Activated T-cell treated with anti-CD3 and anti-CD28 coated beads, Interleukin-2, amount 50 U/mL, for 4 hours (primary cell): ENCODE measurements around the gene TSNAX. TPM values are rescaled to one million over a fixed set of nuclear protein-coding genes. Genes with fewer than 3 reads are reported as not detected.
"Not testable (repeated sequence)": the region's sequence is repeated elsewhere in the genome, so short reads cannot be mapped to it uniquely, and the experiment has no call there.

Experiments
- ATAC-seq, 2 donors: fragments of 200-7000 bp; cut with Tn5 transposase; one replicate each; pipeline ENCODE4 v1.10.0; 2021
- DNase-seq: peaks from one replicate; pipeline ENCODE4 v3.0.0-alpha.2; 2020
- H3K27me3 Mint-ChIP-seq: one replicate; pipeline ENCODE4 v1.8.0; 2021; ENCODE audit warnings: low read depth, mixed read lengths
- H3K36me3 Mint-ChIP-seq: one replicate; pipeline ENCODE4 v1.8.0; 2022; ENCODE audit warnings: mixed read lengths; ENCODE audit not compliant: insufficient read depth
- H3K4me1 Mint-ChIP-seq: one replicate; pipeline ENCODE4 v1.8.0; 2021; ENCODE audit warnings: low read depth, mixed read lengths
- H3K4me3 Mint-ChIP-seq: one replicate; pipeline ENCODE4 v1.8.0; 2021; ENCODE audit warnings: mild to moderate bottlenecking, moderate library complexity, mixed read lengths
- H3K9me3 Mint-ChIP-seq: one replicate; pipeline ENCODE4 v1.8.0; 2021; ENCODE audit warnings: mixed read lengths
- total RNA-seq, 3 donors: library from RNA; stranded (reverse); gene quantifications; one replicate each; pipeline ENCODE4 v1.2.1, GENCODE V29; 2021

Gene TSNAX
- total RNA-seq, 3 donors from 2014 or later = 40.6 to 43.3 (median 43.1) TPM

DNA sequence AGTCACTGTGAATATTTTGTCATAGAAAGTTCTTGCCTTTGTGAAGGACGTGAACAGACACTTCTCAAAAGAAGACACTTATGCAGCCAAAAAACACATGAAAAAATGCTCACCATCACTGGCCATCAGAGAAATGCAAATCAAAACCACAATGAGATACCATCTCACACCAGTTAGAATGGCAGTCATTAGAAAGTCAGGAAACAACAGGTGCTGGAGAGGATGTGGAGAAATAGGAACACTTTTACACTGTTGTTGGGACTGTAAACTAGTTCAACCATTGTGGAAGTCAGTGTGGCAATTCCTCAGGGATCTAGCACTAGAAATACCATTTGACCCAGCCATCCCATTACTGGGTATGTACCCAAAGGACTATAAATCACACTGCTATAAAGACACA, 64.8 kb downstream of the TSNAX start:
- H3K9me3 Mint-ChIP-seq, H3K27me3 Mint-ChIP-seq, H3K36me3 Mint-ChIP-seq, H3K4me1 Mint-ChIP-seq, ATAC-seq, H3K4me3 Mint-ChIP-seq, DNase-seq: not testable (repeated sequence)

- ATAC-seq (no peak), DNase-seq (no peak)
- Mint-ChIP-seq H3K9me3 (no peaks in the 10 kb centered on the region), H3K4me3 (no peak overlapping the region), H3K36me3 (no peaks in the 10 kb centered on the region), H3K27me3 (no peaks in the 10 kb centered on the region), H3K4me1 (peaks cover 6% of the 10 kb centered on the region)
These were observed 65.7 kb downstream of the TSNAX start for GRCh38 chr1:231594123-231594522.

DNA sequence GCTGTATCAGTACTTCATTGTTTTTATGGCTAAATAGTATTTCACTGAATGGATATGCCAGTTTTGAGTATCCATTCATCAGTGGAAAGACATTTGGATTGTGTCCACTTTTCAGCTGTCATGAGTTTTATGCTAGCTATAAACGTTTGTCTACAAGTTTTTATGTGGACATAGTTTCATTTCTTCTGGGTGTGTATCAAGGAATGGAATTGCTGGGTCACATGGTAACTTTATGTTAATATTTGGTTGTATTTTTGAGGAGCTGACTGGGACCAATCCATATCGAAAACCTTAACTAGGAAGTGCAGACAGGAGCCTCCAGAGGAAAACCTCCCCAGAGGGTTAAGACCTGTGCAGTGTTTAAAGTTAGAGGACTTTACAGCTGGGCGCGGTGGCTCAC, 66.3 kb downstream of the TSNAX start:
- Mint-ChIP-seq H3K27me3 (no peaks in the 10 kb centered on the region), H3K4me3 (no peak overlapping the region), H3K4me1 (peaks cover 6% of the 10 kb centered on the region), H3K36me3 (no peaks in the 10 kb centered on the region), H3K9me3 (no peaks in the 10 kb centered on the region)
- no peak for ATAC-seq
- no peak for DNase-seq

DNA sequence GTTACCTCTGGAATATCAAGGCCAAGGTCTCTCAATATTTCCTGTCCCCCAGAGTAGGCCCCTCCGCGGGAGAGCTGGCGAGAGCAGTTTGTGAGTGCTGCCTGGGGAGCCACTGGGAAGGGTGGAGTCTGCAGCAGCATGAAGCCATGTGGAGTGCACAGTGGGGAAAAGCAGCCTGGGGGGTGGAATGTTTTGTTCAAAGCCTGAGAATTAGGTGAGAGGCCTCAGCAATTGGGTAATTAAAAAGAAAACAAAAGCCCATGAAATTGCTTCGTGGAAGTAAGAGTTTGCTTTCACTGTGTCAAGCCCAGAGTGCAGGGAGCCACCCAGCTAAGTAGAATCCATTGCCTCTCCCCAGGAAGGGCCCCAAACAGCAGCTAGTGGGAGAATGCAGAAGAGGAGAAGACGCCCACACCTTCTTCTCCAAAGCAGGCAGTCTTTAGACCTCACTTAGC, 67.9 kb downstream of the TSNAX start:
- no peaks in the 10 kb centered on the region for H3K4me1 Mint-ChIP-seq
- no peak for DNase-seq
- H3K9me3 Mint-ChIP-seq = no peaks in the 10 kb centered on the region
- H3K27me3 Mint-ChIP-seq = no peaks in the 10 kb centered on the region
- H3K36me3 Mint-ChIP-seq = no peaks in the 10 kb centered on the region
- ATAC-seq = no peak
- no peak overlapping the region for H3K4me3 Mint-ChIP-seq

GRCh38 chr1:231597971-231598370, 69.5 kb downstream of the TSNAX start:
- H3K27me3 Mint-ChIP-seq = no peaks in the 10 kb centered on the region
- H3K9me3 Mint-ChIP-seq = no peaks in the 10 kb centered on the region
- no peaks in the 10 kb centered on the region for H3K4me1 Mint-ChIP-seq
- H3K36me3 Mint-ChIP-seq = no peaks in the 10 kb centered on the region
- ATAC-seq = no peak
- H3K4me3 Mint-ChIP-seq = no peak overlapping the region
- no peak for DNase-seq

GRCh38 chr1:231600458-231600976, 72.0 kb downstream of the TSNAX start:
- Mint-ChIP-seq H3K9me3 (no peaks in the 10 kb centered on the region), H3K4me1 (peaks cover 6% of the 10 kb centered on the region), H3K36me3 (no peaks in the 10 kb centered on the region), H3K4me3 (no peak overlapping the region), H3K27me3 (no peaks in the 10 kb centered on the region)
- ATAC-seq = no peak
- DNase-seq = no peak

- ATAC-seq = no peak
- H3K36me3 Mint-ChIP-seq = no peaks in the 10 kb centered on the region
- no peak for DNase-seq
- no peak overlapping the region for H3K4me3 Mint-ChIP-seq
- no peaks in the 10 kb centered on the region for H3K27me3 Mint-ChIP-seq
- H3K9me3 Mint-ChIP-seq = no peaks in the 10 kb centered on the region
- H3K4me1 Mint-ChIP-seq = peaks cover 6% of the 10 kb centered on the region
These were observed 73.6 kb downstream of the TSNAX start for GRCh38 chr1:231601824-231602672.

DNA sequence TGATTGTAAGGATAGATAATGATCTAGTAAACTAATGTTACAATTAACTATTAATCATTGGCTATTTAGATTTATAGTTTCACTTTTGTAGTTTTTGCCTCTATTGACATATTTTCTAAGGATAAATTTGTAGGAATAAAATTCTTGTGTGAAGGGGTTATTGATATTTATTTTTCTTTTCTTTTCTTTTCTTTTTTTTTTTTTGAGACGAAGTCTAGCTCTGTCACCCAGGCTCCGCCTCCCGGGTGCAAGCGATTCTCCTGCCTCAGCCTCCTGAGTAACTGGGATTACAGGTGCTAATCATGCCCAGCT, 74.2 kb downstream of the TSNAX start:
- no peaks in the 10 kb centered on the region for H3K9me3 Mint-ChIP-seq
- H3K4me1 Mint-ChIP-seq = peaks cover 6% of the 10 kb centered on the region
- no peaks in the 10 kb centered on the region for H3K36me3 Mint-ChIP-seq
- H3K4me3 Mint-ChIP-seq = no peak overlapping the region
- no peaks in the 10 kb centered on the region for H3K27me3 Mint-ChIP-seq
- DNase-seq = no peak
- no peak for ATAC-seq

DNA sequence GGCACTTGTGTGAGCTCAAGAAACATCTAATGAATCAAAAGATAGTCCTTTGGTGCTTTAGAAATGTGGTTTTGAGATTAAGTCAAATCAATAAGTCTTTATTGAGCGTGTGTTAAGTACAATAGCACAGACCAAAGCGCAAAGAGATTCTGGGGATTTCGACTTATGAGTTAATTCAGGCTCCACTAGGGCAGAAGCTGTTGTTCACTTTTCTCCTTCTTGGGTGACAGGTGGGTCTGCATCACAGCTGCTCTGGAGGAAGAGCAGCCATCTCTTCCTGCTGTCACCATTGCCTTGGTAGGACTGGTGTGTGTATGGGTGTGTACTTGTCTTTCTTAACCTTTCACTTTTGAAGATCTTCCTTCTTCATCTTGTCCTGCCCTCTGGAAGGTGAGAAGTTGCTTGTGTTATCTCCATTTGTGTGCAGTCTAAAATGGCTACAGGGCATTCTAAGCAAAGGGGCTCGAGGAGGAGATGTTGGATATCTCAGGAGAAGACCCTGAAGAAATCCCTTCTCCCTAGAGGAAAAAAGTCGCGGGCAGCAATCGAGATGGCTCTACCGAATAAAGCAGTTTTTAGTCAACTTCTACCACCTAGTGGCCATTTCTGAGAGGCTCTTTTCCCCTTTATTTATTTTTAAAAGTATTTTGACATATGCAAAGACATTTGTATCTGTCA, 75.3 kb downstream of the TSNAX start:
- peak overlapping the region; percentile 89 for H3K4me3 Mint-ChIP-seq
- peaks cover 1% of the 10 kb centered on the region for H3K27me3 Mint-ChIP-seq
- H3K4me1 Mint-ChIP-seq = peaks cover 6% of the 10 kb centered on the region
- H3K9me3 Mint-ChIP-seq = no peaks in the 10 kb centered on the region
- no peak for DNase-seq
- no peaks in the 10 kb centered on the region for H3K36me3 Mint-ChIP-seq
- peak; percentile 75 to 77 for ATAC-seq

- Mint-ChIP-seq H3K36me3 (no peaks in the 10 kb centered on the region), H3K4me1 (peaks cover 6% of the 10 kb centered on the region), H3K9me3 (no peaks in the 10 kb centered on the region), H3K4me3 (peak overlapping the region; percentile 89), H3K27me3 (peaks cover 1% of the 10 kb centered on the region)
- DNase-seq (no peak), ATAC-seq (no peak)
These were observed 75.8 kb downstream of the TSNAX start for GRCh38 chr1:231604276-231604621.

GRCh38 chr1:231605149-231606100, 77.0 kb downstream of the TSNAX start:
- DNase-seq (no peak), ATAC-seq (no peak)
- peaks cover 8% of the 10 kb centered on the region for H3K4me1 Mint-ChIP-seq
- H3K36me3 Mint-ChIP-seq = no peaks in the 10 kb centered on the region
- peaks cover 3% of the 10 kb centered on the region for H3K27me3 Mint-ChIP-seq
- no peaks in the 10 kb centered on the region for H3K9me3 Mint-ChIP-seq
- H3K4me3 Mint-ChIP-seq = no peak overlapping the region

DNA sequence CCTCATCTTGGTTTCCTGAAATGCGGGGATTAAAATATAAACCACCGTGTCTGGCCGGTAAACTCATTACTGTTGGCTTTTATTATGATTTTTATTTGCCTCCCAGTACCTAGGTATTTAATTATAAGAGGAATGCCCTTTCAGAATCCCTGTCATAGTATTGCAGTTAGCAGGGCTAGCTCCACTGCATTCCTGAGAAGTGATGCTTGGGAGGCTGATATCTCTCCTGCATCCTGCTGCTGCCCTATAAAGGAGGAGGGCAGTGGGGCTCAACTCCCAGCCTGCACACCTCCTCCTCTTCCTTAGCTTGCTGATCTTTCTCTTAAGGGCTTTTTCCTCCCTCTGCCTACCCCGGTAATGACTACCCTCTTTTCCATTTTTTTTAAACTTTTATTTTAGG, 78.2 kb downstream of the TSNAX start:
- no peak for ATAC-seq
- H3K27me3 Mint-ChIP-seq = peaks cover 3% of the 10 kb centered on the region
- no peaks in the 10 kb centered on the region for H3K36me3 Mint-ChIP-seq
- H3K4me3 Mint-ChIP-seq = no peak overlapping the region
- no peak for DNase-seq
- H3K9me3 Mint-ChIP-seq = no peaks in the 10 kb centered on the region
- H3K4me1 Mint-ChIP-seq = peaks cover 20% of the 10 kb centered on the region

- DNase-seq (no peak), ATAC-seq (no peak)
- H3K36me3 Mint-ChIP-seq = no peaks in the 10 kb centered on the region
- no peak overlapping the region for H3K4me3 Mint-ChIP-seq
- H3K27me3 Mint-ChIP-seq = peaks cover 3% of the 10 kb centered on the region
- H3K4me1 Mint-ChIP-seq = peaks cover 51% of the 10 kb centered on the region
- H3K9me3 Mint-ChIP-seq = peaks cover 12% of the 10 kb centered on the region
These were observed 81.9 kb downstream of the TSNAX start for GRCh38 chr1:231610388-231610787.

DNA sequence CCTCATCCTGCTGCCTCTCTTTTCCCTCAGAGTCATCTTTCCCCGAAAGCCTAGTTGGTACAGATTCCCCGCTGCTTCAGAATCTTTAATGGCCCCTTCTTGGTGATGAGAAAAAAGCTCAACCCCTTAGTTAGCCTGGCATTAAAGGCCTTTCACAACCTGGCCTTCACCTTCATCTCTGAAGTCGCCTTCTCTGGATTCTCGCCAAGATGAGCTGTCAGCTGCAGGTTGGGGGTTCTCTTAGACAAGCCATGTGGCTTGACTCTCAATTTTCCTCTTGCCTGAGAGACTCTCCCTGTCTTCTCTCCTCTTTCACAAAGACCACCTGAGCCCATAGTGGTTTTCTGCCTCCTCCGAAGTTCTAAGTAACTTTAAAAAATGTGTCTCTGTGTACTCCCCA, 82.6 kb downstream of the TSNAX start:
- H3K4me3 Mint-ChIP-seq = no peak overlapping the region
- H3K27me3 Mint-ChIP-seq = peaks cover 3% of the 10 kb centered on the region
- peaks cover 12% of the 10 kb centered on the region for H3K9me3 Mint-ChIP-seq
- peaks cover 55% of the 10 kb centered on the region for H3K4me1 Mint-ChIP-seq
- ATAC-seq (no peak), DNase-seq (no peak)
- no peaks in the 10 kb centered on the region for H3K36me3 Mint-ChIP-seq
